SU-DHL-6 (cell line): ENCODE data around the gene KCNIP3.

Experiments
- H2AFZ ChIP-seq: fragments of 200-600 bp; sonication (generic); 2 replicates; pipeline ENCODE4 v1.6.1; 2014; ENCODE audit warnings: low read depth, mild to moderate bottlenecking, moderate library complexity, mixed read lengths, antibody characterized with exemption, low read length; ENCODE audit not compliant: severe bottlenecking
- H3F3A ChIP-seq: fragments of 200-600 bp; shearing (Covaris generic); 2 replicates; pipeline ENCODE4 v1.6.0; 2016; ENCODE audit warnings: antibody characterized with exemption, mild to moderate bottlenecking; ENCODE audit not compliant: insufficient read depth
- H3K27ac ChIP-seq: fragments of 200-600 bp; sonication (generic); 2 replicates; pipeline ENCODE4 v1.5.1; 2016; ENCODE audit warnings: low read depth, mild to moderate bottlenecking, low read length, moderate library complexity, mixed read lengths
- H3K27me3 ChIP-seq: fragments of 200-600 bp; sonication (generic), shearing (Covaris generic); 2 replicates; pipeline ENCODE4 v1.6.0; 2014; ENCODE audit warnings: mild to moderate bottlenecking, low read length
- H3K36me3 ChIP-seq: fragments of 200-600 bp; sonication (generic); 2 replicates; pipeline ENCODE4 v1.6.1; 2014; ENCODE audit warnings: mild to moderate bottlenecking, low read length, mixed read lengths
- H3K4me2 ChIP-seq: fragments of 300-600, 200-600 bp; shearing (Covaris generic), sonication (generic); 2 replicates; pipeline ENCODE4 v1.6.0; 2014; ENCODE audit warnings: low read length, low read depth, mild to moderate bottlenecking; ENCODE audit not compliant: poor library complexity, severe bottlenecking
- H3K4me3 ChIP-seq: fragments of 200-600 bp; sonication (generic); 2 replicates; pipeline ENCODE4 v1.5.1; 2014; ENCODE audit warnings: antibody characterized with exemption, low read length, mild to moderate bottlenecking, mixed read lengths; ENCODE audit not compliant: insufficient read depth, poor library complexity, severe bottlenecking
- H3K79me2 ChIP-seq: fragments of 200-600 bp; sonication (generic); 2 replicates; pipeline ENCODE4 v1.6.1; 2014; ENCODE audit warnings: mild to moderate bottlenecking, low read length, moderate library complexity; ENCODE audit not compliant: insufficient read depth
- H3K9ac ChIP-seq: fragments of 200-600 bp; sonication (generic); 2 replicates; pipeline ENCODE4 v1.7.0; 2014; ENCODE audit warnings: mild to moderate bottlenecking, low read length
- H3K9me2 ChIP-seq: fragments of 200-600 bp; sonication (generic); replicated peaks from 2 replicates; pipeline ENCODE4 v1.6.1; 2014; ENCODE audit warnings: low read length; ENCODE audit not compliant: insufficient read depth
- H3K9me3 ChIP-seq: fragments of 200-600 bp; sonication (generic); 2 replicates; pipeline ENCODE4 v1.6.1; 2014; ENCODE audit warnings: low read length, mixed read lengths; ENCODE audit not compliant: insufficient read depth
- H4K20me1 ChIP-seq: fragments of 200-600 bp; sonication (generic); 2 replicates; pipeline ENCODE4 v1.6.1; 2014; ENCODE audit warnings: low read depth, mild to moderate bottlenecking, antibody characterized with exemption, low read length, moderate library complexity, mixed read lengths
- EZH2phosphoT487 ChIP-seq: fragments of 200-600 bp; sonication (generic), shearing (Covaris generic); conservative IDR thresholded peaks from 2 replicates; pipeline ENCODE4 v1.6.1; 2018; ENCODE audit warnings: mild to moderate bottlenecking, antibody characterized with exemption, low read length, moderate library complexity, mixed read lengths
- TF ChIP-seq, protein P1 (sequence below): fragments of 200-600 bp; sonication (generic); IDR thresholded peaks from one replicate; pipeline ENCODE4 v1.5.1; 2017; ENCODE audit warnings: antibody characterized with exemption, mild to moderate bottlenecking, low read length, moderate library complexity; ENCODE audit not compliant: insufficient read depth, poor library complexity, severe bottlenecking

The KCNIP3 gene

DNA sequence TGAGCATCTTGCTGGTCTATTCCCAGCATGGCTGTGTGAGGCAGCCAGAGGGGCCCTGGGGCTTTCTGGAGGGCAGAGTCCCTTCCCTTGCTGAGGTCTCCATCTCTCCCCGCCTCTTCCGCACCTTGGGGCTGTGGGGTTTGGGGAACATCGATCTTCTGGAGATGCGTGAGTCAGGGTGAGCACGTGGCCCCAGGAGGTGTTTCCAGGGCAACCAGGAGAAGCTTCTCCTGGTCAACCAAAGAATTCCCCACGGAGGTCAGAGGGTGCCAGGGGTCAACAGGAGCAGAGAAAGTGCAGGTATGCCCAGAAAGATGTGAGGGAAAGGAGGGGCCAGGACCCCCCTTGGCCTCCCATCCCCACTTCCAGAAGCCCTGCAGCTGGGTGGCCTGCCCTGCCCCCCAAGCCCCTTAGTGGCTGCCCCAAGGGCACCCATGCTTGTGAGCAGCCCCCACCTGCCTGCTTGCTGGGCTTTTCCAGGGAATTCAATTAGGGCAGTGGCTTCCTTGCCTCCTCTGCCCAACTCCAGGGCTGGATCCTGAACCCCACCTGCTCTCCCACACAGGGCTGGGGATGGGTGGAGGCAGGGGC lies 25.7 kb upstream of the KCNIP3 start:
- Histone ChIP-seq H3K9me3 (no peaks in the 10 kb centered on the region), H3K4me3 (no peak overlapping the region)
- TF ChIP-seq, protein P1, sequence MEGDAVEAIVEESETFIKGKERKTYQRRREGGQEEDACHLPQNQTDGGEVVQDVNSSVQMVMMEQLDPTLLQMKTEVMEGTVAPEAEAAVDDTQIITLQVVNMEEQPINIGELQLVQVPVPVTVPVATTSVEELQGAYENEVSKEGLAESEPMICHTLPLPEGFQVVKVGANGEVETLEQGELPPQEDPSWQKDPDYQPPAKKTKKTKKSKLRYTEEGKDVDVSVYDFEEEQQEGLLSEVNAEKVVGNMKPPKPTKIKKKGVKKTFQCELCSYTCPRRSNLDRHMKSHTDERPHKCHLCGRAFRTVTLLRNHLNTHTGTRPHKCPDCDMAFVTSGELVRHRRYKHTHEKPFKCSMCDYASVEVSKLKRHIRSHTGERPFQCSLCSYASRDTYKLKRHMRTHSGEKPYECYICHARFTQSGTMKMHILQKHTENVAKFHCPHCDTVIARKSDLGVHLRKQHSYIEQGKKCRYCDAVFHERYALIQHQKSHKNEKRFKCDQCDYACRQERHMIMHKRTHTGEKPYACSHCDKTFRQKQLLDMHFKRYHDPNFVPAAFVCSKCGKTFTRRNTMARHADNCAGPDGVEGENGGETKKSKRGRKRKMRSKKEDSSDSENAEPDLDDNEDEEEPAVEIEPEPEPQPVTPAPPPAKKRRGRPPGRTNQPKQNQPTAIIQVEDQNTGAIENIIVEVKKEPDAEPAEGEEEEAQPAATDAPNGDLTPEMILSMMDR, result no peak
- TF ChIP-seq EZH2phosphoT487, result no peak

GRCh38 chr2:95272299-95272751 lies 24.8 kb upstream of the KCNIP3 start:
- TF ChIP-seq, protein P1, result no peak
- TF ChIP-seq EZH2phosphoT487, result no peak
- no peak overlapping the region for H3K4me3 ChIP-seq
- no peaks in the 10 kb centered on the region for H4K20me1 ChIP-seq
- no peak overlapping the region for H3K27ac ChIP-seq
- no peaks in the 10 kb centered on the region for H3K36me3 ChIP-seq
- no peaks in the 10 kb centered on the region for H3K79me2 ChIP-seq
- no peaks in the 10 kb centered on the region for H3K9me2 ChIP-seq
- H3K9me3 ChIP-seq, result no peaks in the 10 kb centered on the region
- H3K4me2 ChIP-seq, result no peak overlapping the region
- no peak overlapping the region for H2AFZ ChIP-seq
- H3K27me3 ChIP-seq, result no peaks in the 10 kb centered on the region
- no peak overlapping the region for H3K9ac ChIP-seq
- H3F3A ChIP-seq, result no peaks in the 10 kb centered on the region

More for the DNA sequence above, 25.7 kb upstream of the KCNIP3 start:
- Histone ChIP-seq H3K36me3 (no peaks in the 10 kb centered on the region), H3K9me2 (no peaks in the 10 kb centered on the region), H3K27me3 (no peaks in the 10 kb centered on the region), H3K4me2 (no peak overlapping the region), H3K9ac (no peak overlapping the region), H4K20me1 (no peaks in the 10 kb centered on the region), H3F3A (no peaks in the 10 kb centered on the region), H2AFZ (no peak overlapping the region), H3K27ac (no peak overlapping the region), H3K79me2 (no peaks in the 10 kb centered on the region)

- Histone ChIP-seq H2AFZ (no peak overlapping the region), H3K9me2 (no peaks in the 10 kb centered on the region), H3K27ac (no peak overlapping the region), H3K9ac (no peak overlapping the region), H3K4me3 (no peak overlapping the region), H3K36me3 (no peaks in the 10 kb centered on the region), H4K20me1 (no peaks in the 10 kb centered on the region), H3K79me2 (no peaks in the 10 kb centered on the region), H3K27me3 (no peaks in the 10 kb centered on the region), H3K9me3 (no peaks in the 10 kb centered on the region), H3K4me2 (no peak overlapping the region), H3F3A (no peaks in the 10 kb centered on the region)
- TF ChIP-seq, protein P1, result no peak
- TF ChIP-seq EZH2phosphoT487, result no peak
Observed at GRCh38 chr2:95272781-95273180, 24.4 kb upstream of the KCNIP3 start.
